ENCODE data around the gene THOC6.

GRCh38 chr16:3054965-3055733 lies 31.3 kb downstream of the THOC6 start:
- TF ChIP-seq EZH2 (IDR thresholded peaks at IDR 0.05; ENCODE audit: low read depth, unreplicated experiment) (no peak), CTCF (conservative IDR thresholded peaks at IDR 0.05; ENCODE audit: low read depth in 2 of 2) (no peak), REST (IDR thresholded peaks at IDR 0.05; ENCODE audit: unreplicated experiment) (no peak), EZH2phosphoT487 (IDR thresholded peaks at IDR 0.05; ENCODE audit: unreplicated experiment) (no peak), CREB1 (CRISPR knock-in tag; IDR thresholded peaks at IDR 0.05; ENCODE audit: low read depth) (no peak), ZNF331 (CRISPR knock-in tag; IDR thresholded peaks at IDR 0.05; ENCODE audit: low read depth) (no peak)

All from GM23338 (cell line).